ENCODE results near the gene CEACAM16.
"Not testable (repeated sequence)": the region's sequence is repeated elsewhere in the genome, so short reads cannot be mapped to it uniquely, and the experiment has no call there.

The CEACAM16 gene

GRCh38 chr19:44703336-44704078 is 4.6 kb downstream of the CEACAM16 start:
- no peak for DNase-seq (ENCODE audit: low read depth)

- no peak for DNase-seq (ENCODE audit: low read depth)
Observed at GRCh38 chr19:44704982-44705381, 6.0 kb downstream of the CEACAM16 start.

GRCh38 chr19:44705502-44706010 is 6.6 kb downstream of the CEACAM16 start:
- DNase-seq (ENCODE audit: low read depth) = no peak

DNA sequence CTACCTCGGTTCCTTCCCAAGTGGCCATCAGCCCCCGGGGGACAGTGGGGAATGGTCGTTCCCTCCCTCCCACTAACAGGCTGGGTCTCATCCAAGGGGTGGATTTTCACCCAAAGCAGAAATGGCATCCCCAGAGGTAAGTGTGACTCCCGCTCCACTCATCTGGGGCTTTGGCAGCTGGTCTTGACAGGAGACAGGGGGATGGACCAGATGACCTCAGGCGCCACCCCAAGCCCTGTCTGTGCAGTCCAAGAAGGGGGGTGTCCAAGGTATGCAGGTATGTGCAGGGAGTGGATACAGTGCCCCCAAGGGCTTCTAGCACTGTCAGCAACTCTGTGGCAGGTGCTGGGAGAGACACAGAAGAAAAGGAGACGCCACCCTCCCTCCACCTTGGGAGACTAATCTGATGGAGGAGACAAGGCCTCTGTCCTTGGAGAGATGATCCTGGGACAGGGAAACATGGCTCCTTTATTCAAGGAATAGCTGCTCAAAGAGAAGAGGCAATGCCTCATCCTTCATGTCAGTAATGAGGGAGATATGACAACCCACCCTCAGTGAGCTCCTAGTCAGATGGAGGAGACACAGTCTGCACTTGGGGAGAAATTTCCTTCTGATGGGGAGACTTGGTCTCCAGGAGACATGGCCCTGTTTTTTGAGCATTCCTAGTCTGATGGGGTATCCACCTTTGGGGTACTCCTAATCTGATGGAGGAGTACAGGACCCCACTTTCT is 7.7 kb downstream of the CEACAM16 start:
- no peak for DNase-seq (ENCODE audit: low read depth)

- DNase-seq (ENCODE audit: low read depth) = no peak
Observed at GRCh38 chr19:44707794-44708193, 8.8 kb downstream of the CEACAM16 start.

DNA sequence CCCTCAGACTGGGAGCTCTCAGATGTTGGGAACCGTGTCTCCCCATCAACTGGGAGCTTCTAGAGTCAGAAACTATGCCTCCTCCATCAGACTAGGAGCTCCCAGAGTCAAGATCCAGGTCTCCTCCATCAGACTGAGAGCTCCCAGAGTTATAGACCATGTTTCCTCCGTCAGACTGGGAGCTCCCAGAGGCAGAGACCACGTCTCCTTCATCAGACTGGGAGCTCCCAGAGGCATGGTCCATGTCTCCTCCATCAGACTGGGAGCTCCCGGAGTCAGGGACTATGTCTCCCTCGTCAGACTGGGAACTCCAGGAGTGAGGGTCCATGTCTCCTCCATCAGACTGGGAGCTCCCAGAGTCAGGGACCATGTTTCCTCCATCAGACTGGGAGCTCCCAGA is 10.0 kb downstream of the CEACAM16 start:
- no peak for DNase-seq (ENCODE audit: low read depth)

- not testable (repeated sequence) for DNase-seq (ENCODE audit: low read depth)
Observed at GRCh38 chr19:44709434-44710266, 10.7 kb downstream of the CEACAM16 start.

DNA sequence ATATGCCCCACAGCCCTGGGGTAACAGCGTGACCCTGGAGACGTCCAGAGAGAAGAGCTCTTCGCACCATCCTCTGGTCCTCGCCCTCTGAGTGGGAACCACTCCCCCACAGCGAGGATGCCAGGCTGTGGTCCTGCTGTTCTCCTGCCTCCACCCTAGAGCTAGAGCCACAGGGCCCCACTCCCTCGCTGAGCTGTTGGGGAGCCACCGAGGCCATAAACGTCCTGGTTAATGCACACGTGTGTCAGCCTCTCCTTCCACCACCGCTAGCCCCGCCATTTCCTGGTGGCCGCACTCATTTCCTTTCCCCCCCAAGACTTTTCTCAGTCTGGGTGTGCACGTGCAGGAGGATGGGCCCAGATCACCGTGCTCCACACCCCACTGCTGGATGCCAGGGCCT is 11.5 kb downstream of the CEACAM16 start:
- no peak for DNase-seq (ENCODE audit: low read depth)

DNA sequence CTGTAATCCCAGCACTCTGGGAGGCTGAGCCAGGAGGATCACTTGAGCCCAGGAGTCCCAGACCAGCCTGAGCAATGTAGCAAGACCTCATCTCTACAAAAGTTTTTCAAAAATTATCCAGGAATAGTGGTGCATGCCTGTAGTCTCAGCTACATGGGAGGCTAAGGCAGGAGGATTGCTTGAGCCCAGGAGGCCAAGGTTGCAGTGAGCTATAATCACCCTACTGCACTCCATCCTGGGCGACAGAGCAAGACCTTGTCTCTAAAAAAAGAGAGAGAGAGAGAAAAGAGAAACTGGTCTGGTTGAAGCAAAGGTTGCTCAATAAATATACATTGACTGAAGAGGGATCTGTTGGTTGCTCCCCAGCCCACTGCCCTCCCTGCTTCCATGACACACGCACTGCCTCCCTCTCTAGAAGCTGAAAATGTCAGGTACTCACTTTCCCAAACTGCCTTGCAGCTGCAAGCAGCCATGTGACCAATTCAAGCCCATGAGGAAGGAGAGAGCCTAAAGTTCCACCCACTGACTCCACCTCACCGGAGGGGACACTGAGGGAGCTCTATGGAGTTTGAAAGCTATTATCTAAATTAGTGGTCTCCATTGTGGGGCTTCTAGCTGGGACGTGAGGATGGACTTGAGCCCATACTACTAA is 14.0 kb downstream of the CEACAM16 start:
- no peak for DNase-seq (ENCODE audit: low read depth)

GRCh38 chr19:44714597-44715169 is 15.7 kb downstream of the CEACAM16 start:
- DNase-seq (ENCODE audit: low read depth) = no peak

DNA sequence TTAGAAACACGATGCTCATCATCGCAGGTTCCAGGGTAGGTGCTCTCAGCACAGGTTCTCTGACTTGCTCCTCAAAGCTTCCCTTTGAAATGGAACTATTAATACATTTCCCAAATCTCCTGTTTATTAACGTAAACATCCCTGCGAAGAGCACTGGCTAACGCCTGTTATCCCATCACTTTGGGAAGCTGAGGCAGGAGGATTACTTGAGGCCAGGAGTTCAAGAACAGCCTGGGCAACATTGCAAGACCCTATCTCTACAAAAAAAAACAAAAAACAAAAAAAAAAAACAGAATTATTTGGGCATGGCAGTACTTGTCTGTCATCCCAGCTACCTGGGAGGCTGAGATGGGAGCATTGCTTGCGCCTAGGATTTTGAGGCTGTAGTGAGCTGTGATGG is 18.7 kb downstream of the CEACAM16 start:
- DNase-seq (ENCODE audit: low read depth) = no peak

DNA sequence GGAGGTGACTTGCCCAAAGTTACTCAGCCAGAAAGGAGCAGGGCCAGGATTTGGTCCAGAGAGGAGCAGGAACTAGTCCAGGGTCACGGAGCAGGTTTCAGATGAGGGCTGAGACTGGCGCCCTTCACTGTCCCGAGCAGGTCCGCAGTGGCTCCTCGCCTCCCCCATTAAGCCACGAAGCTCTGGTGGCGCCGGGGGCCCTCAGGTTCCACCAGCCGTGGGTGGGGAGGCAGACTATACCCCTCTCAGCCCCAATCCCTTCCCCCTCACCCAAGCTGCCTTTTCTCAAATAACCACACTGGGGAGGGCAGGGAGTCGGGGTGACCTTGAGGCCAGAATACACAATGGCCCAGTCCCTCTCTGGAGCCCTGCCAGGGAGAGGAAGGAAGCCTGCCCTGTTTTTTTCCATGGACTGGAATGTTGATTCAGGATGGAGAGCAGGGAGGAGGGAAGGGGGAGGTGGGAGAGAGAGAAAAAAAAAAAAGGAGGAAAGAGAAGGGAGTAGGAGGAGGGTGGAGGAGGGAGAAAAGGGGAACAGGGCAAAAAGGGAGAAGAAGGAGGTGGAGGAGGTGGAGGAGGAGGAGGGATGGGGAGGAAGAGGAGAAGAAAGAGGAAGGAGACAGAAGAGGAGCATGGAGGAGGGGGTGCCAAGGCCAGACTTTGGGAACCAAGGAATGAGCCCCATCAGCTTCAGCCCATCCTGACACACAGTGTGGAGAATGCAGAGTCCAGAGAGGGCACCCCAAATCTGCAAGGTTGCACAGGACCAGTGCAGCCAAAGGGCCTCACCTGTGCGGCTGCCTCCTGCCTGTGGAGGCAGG is 19.7 kb downstream of the CEACAM16 start:
- peak; percentile 86 for DNase-seq (ENCODE audit: low read depth)

GRCh38 chr19:44719262-44719701 is 20.3 kb downstream of the CEACAM16 start:
- DNase-seq (ENCODE audit: low read depth) = no peak

- not testable (repeated sequence) for DNase-seq (ENCODE audit: low read depth)
Observed at GRCh38 chr19:44720396-44720795, 21.4 kb downstream of the CEACAM16 start.

GRCh38 chr19:44720945-44721344 is 22.0 kb downstream of the CEACAM16 start:
- DNase-seq (ENCODE audit: low read depth) = no peak

DNA sequence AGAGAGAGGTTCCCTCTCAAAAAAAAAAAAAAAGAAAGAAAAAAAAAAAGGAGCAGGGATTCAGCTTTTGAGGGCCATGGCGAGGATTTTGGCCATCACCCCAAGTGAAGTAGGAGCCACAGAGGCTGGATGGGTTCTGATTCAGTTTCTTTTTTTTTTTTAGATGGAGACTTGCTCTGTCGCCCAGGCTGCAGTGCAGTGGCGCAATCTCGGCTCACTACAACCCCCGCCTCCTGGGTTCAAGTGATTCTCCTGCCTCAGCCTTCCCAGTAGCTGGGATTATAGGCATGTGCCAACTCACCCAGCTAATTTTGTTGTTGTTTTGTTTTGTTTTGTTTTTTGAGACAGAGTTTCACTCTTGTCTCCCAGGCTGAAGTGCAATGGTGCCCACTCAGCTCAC is 22.4 kb downstream of the CEACAM16 start:
- not testable (repeated sequence) for DNase-seq (ENCODE audit: low read depth)

GRCh38 chr19:44722131-44723121 is 23.5 kb downstream of the CEACAM16 start:
- peak; percentile 52 for DNase-seq (ENCODE audit: low read depth)

DNA sequence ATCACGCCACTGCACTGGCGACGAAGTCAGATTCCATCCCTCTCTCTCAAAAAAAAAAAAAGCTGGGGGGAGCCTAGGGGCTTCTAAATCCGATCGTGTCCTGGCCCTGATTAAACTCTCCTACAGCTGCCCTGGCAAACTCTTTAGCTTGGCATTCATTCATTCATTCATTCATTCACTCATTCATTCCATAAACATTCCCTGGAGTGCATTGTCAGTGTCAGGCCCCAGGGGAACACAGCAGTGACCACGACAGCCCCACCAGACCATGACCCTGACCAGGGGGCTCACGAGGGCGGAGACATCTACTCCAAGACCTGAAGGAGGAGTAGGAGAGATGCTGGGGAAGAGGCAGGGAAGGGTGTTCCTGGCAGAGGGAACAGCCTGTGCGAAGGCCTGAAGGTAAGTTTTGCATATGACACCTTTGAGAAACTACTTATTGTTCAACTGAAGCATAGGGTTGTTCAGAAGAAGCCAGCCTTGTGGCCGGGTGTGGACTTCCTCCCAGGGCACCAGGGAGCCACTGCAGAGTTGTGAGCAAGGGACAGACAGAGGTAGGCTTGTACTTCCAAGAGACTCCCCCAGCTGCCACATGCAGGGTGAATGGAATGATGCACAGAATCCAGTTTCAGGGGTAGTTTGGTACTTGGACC is 24.5 kb downstream of the CEACAM16 start:
- no peak for DNase-seq (ENCODE audit: low read depth)

DNA sequence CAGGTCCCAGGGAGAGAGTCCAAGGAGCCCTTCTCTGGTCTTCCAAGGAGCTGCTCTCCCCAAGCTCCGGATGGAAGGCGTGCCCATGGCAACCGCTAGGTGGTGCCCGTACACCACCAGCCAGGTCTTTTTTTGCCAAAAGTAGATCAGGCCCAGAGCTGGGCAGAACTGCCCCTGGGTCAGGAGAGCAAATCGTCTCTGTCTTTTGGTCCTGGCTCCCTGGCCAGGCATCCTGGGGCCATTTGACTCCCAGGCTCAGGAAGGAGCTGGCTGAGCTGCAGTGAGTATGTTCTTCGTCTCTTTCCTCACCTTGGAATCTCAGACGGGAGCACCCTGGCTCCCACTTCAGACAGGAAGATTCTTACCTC is 25.0 kb downstream of the CEACAM16 start:
- DNase-seq (ENCODE audit: low read depth) = peak; percentile 84
